Measurements from ENCODE around the gene NLGN4Y.

Gene NLGN4Y

DNA sequence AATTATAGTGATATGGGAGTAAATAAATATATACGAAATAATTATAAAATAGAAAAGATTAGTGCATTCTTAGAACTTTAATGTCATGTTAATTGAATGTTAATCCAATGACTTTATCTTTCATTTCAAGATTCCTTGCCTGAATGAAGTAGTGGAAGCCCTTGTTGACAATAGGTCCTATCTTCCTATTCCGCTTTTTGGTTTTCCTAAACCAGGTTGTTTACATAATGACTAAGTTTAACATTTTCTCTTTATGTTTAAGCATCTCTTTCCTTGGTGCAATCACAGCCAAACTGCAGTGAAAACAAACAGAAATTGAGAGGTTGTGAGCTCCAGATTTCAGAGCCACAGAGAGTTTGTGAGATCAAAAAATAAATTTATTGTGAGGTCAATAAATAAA, 109.4 kb downstream of the NLGN4Y start:
- no peaks in the 10 kb centered on the region for H3K36me3 ChIP-seq
- no peaks in the 10 kb centered on the region for H3K27me3 ChIP-seq
- no peaks in the 10 kb centered on the region for H3K4me1 ChIP-seq
- TF ChIP-seq, protein P1, sequence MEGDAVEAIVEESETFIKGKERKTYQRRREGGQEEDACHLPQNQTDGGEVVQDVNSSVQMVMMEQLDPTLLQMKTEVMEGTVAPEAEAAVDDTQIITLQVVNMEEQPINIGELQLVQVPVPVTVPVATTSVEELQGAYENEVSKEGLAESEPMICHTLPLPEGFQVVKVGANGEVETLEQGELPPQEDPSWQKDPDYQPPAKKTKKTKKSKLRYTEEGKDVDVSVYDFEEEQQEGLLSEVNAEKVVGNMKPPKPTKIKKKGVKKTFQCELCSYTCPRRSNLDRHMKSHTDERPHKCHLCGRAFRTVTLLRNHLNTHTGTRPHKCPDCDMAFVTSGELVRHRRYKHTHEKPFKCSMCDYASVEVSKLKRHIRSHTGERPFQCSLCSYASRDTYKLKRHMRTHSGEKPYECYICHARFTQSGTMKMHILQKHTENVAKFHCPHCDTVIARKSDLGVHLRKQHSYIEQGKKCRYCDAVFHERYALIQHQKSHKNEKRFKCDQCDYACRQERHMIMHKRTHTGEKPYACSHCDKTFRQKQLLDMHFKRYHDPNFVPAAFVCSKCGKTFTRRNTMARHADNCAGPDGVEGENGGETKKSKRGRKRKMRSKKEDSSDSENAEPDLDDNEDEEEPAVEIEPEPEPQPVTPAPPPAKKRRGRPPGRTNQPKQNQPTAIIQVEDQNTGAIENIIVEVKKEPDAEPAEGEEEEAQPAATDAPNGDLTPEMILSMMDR (IDR thresholded peaks at IDR 0.05; ENCODE audit: low read depth, low read length): no peak
- DNase-seq: no peak
- no peaks in the 10 kb centered on the region for H3K9me3 ChIP-seq
- H3K4me3 ChIP-seq (ENCODE audit: low read depth, low read length): no peak overlapping the region

DNA sequence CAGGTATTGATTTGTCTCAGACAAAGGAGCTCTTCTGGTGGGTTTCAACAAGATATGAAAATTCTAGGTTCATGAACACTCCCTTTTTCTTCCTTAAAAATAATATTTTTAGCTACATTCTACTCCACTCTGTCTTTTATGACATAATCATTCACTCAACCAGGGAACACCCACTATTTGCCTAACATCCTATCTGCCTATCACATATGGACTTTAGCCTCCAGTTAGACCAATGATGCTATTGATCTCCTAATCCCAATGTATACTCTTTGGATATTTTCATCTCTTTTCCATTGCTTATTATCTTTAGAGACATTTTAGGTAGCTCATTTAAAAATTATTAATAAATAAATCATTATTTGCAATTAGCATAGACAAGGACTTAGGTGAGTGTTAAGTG, 110.6 kb downstream of the NLGN4Y start:
- Histone ChIP-seq H3K4me1 (no peaks in the 10 kb centered on the region), H3K9me3 (no peaks in the 10 kb centered on the region), H3K4me3 (ENCODE audit: low read depth, low read length) (no peak overlapping the region), H3K36me3 (no peaks in the 10 kb centered on the region), H3K27me3 (no peaks in the 10 kb centered on the region)
- TF ChIP-seq, protein P1 (IDR thresholded peaks at IDR 0.05; ENCODE audit: low read depth, low read length): no peak
- no peak for DNase-seq

DNA sequence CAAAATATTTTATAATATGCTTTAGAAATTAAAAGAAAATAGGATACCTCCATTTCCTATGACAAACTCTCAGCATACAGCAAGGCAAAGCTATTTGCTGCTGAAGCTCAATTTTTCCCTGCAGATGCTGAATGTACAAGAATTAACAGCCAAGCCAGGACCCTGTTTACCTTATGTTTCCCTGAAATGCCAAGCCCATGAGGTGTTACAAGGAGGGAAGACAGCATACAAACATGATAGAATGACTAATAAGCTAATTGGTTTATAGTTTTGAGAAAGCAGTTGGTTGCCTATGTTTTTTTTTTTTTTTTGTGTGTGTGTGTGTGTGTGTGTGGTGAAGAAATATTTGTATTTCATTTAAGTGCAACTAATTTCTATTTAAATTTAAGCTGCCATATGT, 113.2 kb downstream of the NLGN4Y start:
- TF ChIP-seq, protein P1 (IDR thresholded peaks at IDR 0.05; ENCODE audit: low read depth, low read length): no peak
- no peaks in the 10 kb centered on the region for H3K27me3 ChIP-seq
- H3K4me3 ChIP-seq (ENCODE audit: low read depth, low read length): no peak overlapping the region
- no peaks in the 10 kb centered on the region for H3K4me1 ChIP-seq
- H3K9me3 ChIP-seq: no peaks in the 10 kb centered on the region
- H3K36me3 ChIP-seq: no peaks in the 10 kb centered on the region
- DNase-seq: no peak

DNA sequence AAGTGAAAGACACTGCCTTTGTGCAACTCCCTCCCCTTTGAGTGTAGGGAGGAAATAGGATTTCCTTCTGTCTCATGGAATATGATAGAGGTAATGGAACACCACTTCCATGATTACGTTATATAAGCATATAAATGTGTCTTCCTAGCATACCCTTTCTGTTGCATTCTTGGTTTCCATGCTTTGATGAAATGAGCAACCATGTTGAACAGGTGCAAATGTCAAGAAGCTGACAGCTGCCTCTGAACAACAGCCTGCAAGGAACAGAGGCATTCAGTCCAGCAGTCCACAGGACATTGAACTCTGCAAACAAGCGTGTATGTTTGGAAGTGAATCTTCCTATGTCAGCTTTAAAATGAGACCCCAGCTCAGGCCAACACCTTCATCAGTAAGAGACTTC, 117.5 kb downstream of the NLGN4Y start:
- Histone ChIP-seq H3K4me1 (no peaks in the 10 kb centered on the region), H3K36me3 (no peaks in the 10 kb centered on the region), H3K27me3 (no peaks in the 10 kb centered on the region), H3K9me3 (no peaks in the 10 kb centered on the region), H3K4me3 (ENCODE audit: low read depth, low read length) (no peak overlapping the region)
- DNase-seq: no peak
- TF ChIP-seq, protein P1 (IDR thresholded peaks at IDR 0.05; ENCODE audit: low read depth, low read length): no peak

DNA sequence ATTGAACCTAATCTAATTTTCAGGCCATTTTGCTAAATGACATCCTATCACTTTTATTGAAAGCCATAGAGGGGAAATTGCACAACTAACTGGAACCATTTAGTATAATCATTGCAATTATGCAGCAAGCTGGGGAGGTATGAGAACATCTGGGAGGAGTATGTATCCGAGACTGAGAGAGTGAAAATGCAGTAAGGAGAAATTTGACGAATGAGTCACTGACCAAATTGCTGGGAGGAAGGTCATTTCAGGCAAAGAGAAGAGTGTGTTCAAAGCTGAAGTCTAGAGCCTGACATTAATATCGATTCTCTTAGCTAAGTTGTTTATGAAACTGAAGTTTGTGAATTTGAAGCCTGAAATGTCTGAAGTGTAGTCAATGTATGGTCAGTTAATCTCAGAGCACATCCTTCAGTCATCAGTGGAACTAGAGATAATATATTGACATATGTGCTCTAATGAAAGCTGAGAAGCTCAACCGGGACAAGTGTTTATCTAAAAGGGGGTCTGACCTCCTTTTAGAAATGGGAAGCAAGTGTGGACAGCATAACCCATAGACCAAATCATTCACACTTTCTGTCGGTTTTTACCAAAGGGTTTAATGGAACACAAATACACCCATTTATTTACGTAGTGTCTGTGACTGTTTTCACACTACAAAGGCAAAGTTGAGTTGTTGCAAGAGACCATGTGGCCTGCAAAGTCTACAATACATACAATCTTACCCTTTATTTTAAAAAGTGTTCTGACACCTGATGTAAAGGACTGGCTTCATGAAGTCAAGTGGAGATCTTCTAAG, 120.0 kb downstream of the NLGN4Y start:
- H3K9me3 ChIP-seq: no peaks in the 10 kb centered on the region
- TF ChIP-seq, protein P1 (IDR thresholded peaks at IDR 0.05; ENCODE audit: low read depth, low read length): no peak
- H3K36me3 ChIP-seq: no peaks in the 10 kb centered on the region
- no peak for DNase-seq
- H3K4me3 ChIP-seq (ENCODE audit: low read depth, low read length): no peak overlapping the region
- H3K4me1 ChIP-seq: no peaks in the 10 kb centered on the region
- H3K27me3 ChIP-seq: no peaks in the 10 kb centered on the region

DNA sequence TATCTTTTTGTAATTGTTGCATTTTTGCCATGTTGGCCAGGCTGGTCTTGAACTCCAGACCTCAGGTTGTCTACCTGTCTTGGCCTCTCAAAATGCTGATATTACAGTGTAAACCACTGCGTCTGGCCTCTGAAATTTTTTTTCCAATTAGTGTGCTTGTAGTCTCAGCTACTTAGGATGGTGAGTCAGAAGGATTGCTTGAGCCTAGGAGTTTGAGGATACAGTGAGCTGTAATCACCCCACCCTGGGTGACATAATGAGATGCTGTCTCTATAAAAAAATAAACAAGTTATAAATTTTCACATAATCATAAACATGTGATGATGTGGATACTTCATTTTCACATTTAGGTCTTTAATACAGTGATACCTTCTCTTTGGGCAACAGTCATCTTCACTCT, 154.9 kb downstream of the NLGN4Y start:
- TF ChIP-seq, protein P1 (IDR thresholded peaks at IDR 0.05; ENCODE audit: low read depth, low read length): no peak
- Histone ChIP-seq H3K4me3 (ENCODE audit: low read depth, low read length) (no peak overlapping the region), H3K27me3 (no peaks in the 10 kb centered on the region), H3K4me1 (no peaks in the 10 kb centered on the region), H3K9me3 (no peaks in the 10 kb centered on the region), H3K36me3 (no peaks in the 10 kb centered on the region)
- DNase-seq: no peak
